ENCODE results near the gene MCC.

The MCC gene

DNA sequence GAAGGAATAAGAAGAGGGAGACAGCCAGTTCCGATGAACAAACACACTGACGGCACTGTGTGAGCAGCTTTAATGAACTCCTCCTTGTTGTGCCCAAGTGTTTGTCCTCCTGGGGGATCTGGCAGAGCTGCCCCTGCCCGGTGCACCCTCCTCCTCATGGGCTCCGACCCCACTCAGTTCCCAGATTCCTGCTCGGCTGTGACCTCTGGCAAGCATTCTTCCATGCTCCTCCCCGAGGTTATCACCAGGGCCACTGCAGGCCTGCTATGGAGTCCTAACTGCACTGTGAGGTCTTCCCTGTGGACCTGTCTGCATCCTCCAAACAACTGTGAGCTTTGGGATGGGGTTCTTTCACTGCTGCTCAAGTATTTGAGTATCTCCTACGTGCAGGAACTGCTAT lies 369.5 kb downstream of the MCC start:
- no peak for TF ChIP-seq TEAD4 (IDR thresholded peaks at IDR 0.05)
- no peak for TF ChIP-seq FOXM1 (IDR thresholded peaks at IDR 0.05; ENCODE audit: borderline replicate concordance, low read depth)
- TF ChIP-seq MAX (IDR thresholded peaks at IDR 0.05), result no peak
- TF ChIP-seq EGR1 (IDR thresholded peaks at IDR 0.05), result no peak
- no peak for TF ChIP-seq NFIC (IDR thresholded peaks at IDR 0.05)
- no peak for TF ChIP-seq CEBPB (IDR thresholded peaks at IDR 0.05)
- no peak for TF ChIP-seq TAF1 (IDR thresholded peaks at IDR 0.05; ENCODE audit: low read depth)
- no peak for TF ChIP-seq YY1 (IDR thresholded peaks at IDR 0.05; ENCODE audit: low read depth)
- no peak for TF ChIP-seq EP300 (IDR thresholded peaks at IDR 0.05; ENCODE audit: borderline replicate concordance)

- TF ChIP-seq RAD21 (IDR thresholded peaks at IDR 0.05; ENCODE audit: low read depth) (no peak), MAX (IDR thresholded peaks at IDR 0.05) (no peak), NFIC (IDR thresholded peaks at IDR 0.05) (no peak), EP300 (IDR thresholded peaks at IDR 0.05; ENCODE audit: borderline replicate concordance) (no peak), REST (IDR thresholded peaks at IDR 0.05; ENCODE audit: low read depth) (no peak), YY1 (IDR thresholded peaks at IDR 0.05; ENCODE audit: low read depth) (no peak), TCF12 (IDR thresholded peaks at IDR 0.05; ENCODE audit: low read depth) (no peak), CEBPB (IDR thresholded peaks at IDR 0.05) (no peak), FOXM1 (IDR thresholded peaks at IDR 0.05; ENCODE audit: borderline replicate concordance, low read depth) (no peak), TEAD4 (IDR thresholded peaks at IDR 0.05) (no peak), ZBTB7A (IDR thresholded peaks at IDR 0.05; ENCODE audit: low read depth) (no peak), USF1 (IDR thresholded peaks at IDR 0.05) (no peak), EGR1 (IDR thresholded peaks at IDR 0.05) (no peak), CREB1 (IDR thresholded peaks at IDR 0.05; ENCODE audit: low read depth) (no peak), TAF1 (IDR thresholded peaks at IDR 0.05; ENCODE audit: low read depth) (no peak)
These were observed 370.0 kb downstream of the MCC start for GRCh38 chr5:113118298-113118697.

- TF ChIP-seq TAF1 (IDR thresholded peaks at IDR 0.05; ENCODE audit: low read depth) (no peak), YY1 (IDR thresholded peaks at IDR 0.05; ENCODE audit: low read depth) (no peak), CREB1 (IDR thresholded peaks at IDR 0.05; ENCODE audit: low read depth) (no peak), TEAD4 (IDR thresholded peaks at IDR 0.05) (no peak), RAD21 (IDR thresholded peaks at IDR 0.05; ENCODE audit: low read depth) (no peak), MAX (IDR thresholded peaks at IDR 0.05) (no peak), CEBPB (IDR thresholded peaks at IDR 0.05) (no peak), FOXM1 (IDR thresholded peaks at IDR 0.05; ENCODE audit: borderline replicate concordance, low read depth) (no peak), TCF12 (IDR thresholded peaks at IDR 0.05; ENCODE audit: low read depth) (no peak), USF1 (IDR thresholded peaks at IDR 0.05) (no peak), EP300 (IDR thresholded peaks at IDR 0.05; ENCODE audit: borderline replicate concordance) (no peak), EGR1 (IDR thresholded peaks at IDR 0.05) (no peak), ZBTB7A (IDR thresholded peaks at IDR 0.05; ENCODE audit: low read depth) (no peak), NFIC (IDR thresholded peaks at IDR 0.05) (no peak), REST (IDR thresholded peaks at IDR 0.05; ENCODE audit: low read depth) (no peak)
These were observed 370.6 kb downstream of the MCC start for GRCh38 chr5:113117543-113118115.

GRCh38 chr5:113115956-113116355 lies 372.3 kb downstream of the MCC start:
- no peak for TF ChIP-seq MAX (IDR thresholded peaks at IDR 0.05)
- no peak for TF ChIP-seq TCF12 (IDR thresholded peaks at IDR 0.05; ENCODE audit: low read depth)
- TF ChIP-seq NFIC (IDR thresholded peaks at IDR 0.05), result no peak

GRCh38 chr5:113115061-113115460 lies 373.2 kb downstream of the MCC start:
- no peak for TF ChIP-seq TAF1 (IDR thresholded peaks at IDR 0.05; ENCODE audit: low read depth)
- no peak for TF ChIP-seq CEBPB (IDR thresholded peaks at IDR 0.05)
- no peak for TF ChIP-seq CREB1 (IDR thresholded peaks at IDR 0.05; ENCODE audit: low read depth)
- no peak for TF ChIP-seq RAD21 (IDR thresholded peaks at IDR 0.05; ENCODE audit: low read depth)
- TF ChIP-seq YY1 (IDR thresholded peaks at IDR 0.05; ENCODE audit: low read depth), result no peak
- TF ChIP-seq MAX (IDR thresholded peaks at IDR 0.05), result no peak
- no peak for TF ChIP-seq REST (IDR thresholded peaks at IDR 0.05; ENCODE audit: low read depth)
- no peak for TF ChIP-seq USF1 (IDR thresholded peaks at IDR 0.05)
- TF ChIP-seq NFIC (IDR thresholded peaks at IDR 0.05), result no peak
- no peak for TF ChIP-seq ZBTB7A (IDR thresholded peaks at IDR 0.05; ENCODE audit: low read depth)
- no peak for TF ChIP-seq TEAD4 (IDR thresholded peaks at IDR 0.05)
- no peak for TF ChIP-seq TCF12 (IDR thresholded peaks at IDR 0.05; ENCODE audit: low read depth)
- no peak for TF ChIP-seq EP300 (IDR thresholded peaks at IDR 0.05; ENCODE audit: borderline replicate concordance)
- no peak for TF ChIP-seq FOXM1 (IDR thresholded peaks at IDR 0.05; ENCODE audit: borderline replicate concordance, low read depth)
- TF ChIP-seq EGR1 (IDR thresholded peaks at IDR 0.05), result no peak

Data from Ishikawa (cell line).